ENCODE results near the gene RPS21. TPM values are rescaled to one million over a fixed set of nuclear protein-coding genes. Genes with fewer than 3 reads are reported as not detected.

The RPS21 gene
- total RNA-seq, 1 experiment from 2014 or later: 1,761 TPM

- ChIA-PET POLR2A (no interaction called here), CTCF (interaction anchor here (0.6 to 1.0 kb wide), 2 partner anchors 8 to 57 kb away, joined by 4 to 7 read pairs; no protein-coding TSS in a partner anchor)
- Histone ChIP-seq H3K4me1 (ENCODE audit: control insufficient read depth, insufficient read depth, low read length) (no peaks in the 10 kb centered on the region; the same call in 1 of the 2 replicates), H3K27ac (ENCODE audit: low read length) (no peak overlapping the region), H3K36me3 (ENCODE audit: control insufficient read depth, insufficient read depth, low read length) (no peaks in the 10 kb centered on the region), H3K9me3 (ENCODE audit: control insufficient read depth, insufficient read depth, low read depth, low read length) (no peaks in the 10 kb centered on the region), H3K27me3 (ENCODE audit: control insufficient read depth, insufficient read depth, low read length) (no peaks in the 10 kb centered on the region), H3K4me3 (ENCODE audit: low read depth in 2 of 2, low read length in 2 of 2) (no peak overlapping the region)
- ATAC-seq (no peak), DNase-seq (ENCODE audit: low read depth, low spot score) (no peak)
- TF ChIP-seq SIN3A (IDR thresholded peaks at IDR 0.05; ENCODE audit: borderline replicate concordance, insufficient read depth, low read depth, low read length) (no peak), POLR2AphosphoS5 (IDR thresholded peaks at IDR 0.05; ENCODE audit: low read depth, low read length) (no peak), REST (IDR thresholded peaks at IDR 0.05; ENCODE audit: insufficient read depth in 1 of 2, low read depth in 2 of 2, low read length in 1 of 2) (no peak), TCF7L2 (IDR thresholded peaks at IDR 0.05; ENCODE audit: low read depth, low read length) (no peak), CTCF (IDR thresholded peaks at IDR 0.05) (no peak)
- intact Hi-C loops (cut with micrococcal nuclease; ENCODE audit: unreplicated experiment) (no loop called here), in situ Hi-C loops (cut with HindIII; ENCODE audit: low pct_unique_long_range_greater_than_20kb, low sequenced_read_pairs) (no loop called here)
- no TSS peak for BruUV-seq (replicated peaks)
Observed at GRCh38 chr20:62417981-62418708, 31.2 kb downstream of the RPS21 start.

- POLR2A ChIA-PET: interaction anchor here (0.6 kb wide), 1 partner anchor 32 kb away, joined by 9 read pairs; the partner anchor contains the start of gene RPS21
- Histone ChIP-seq H3K27ac (ENCODE audit: low read length) (no peak overlapping the region), H3K36me3 (ENCODE audit: control insufficient read depth, insufficient read depth, low read length) (no peaks in the 10 kb centered on the region), H3K4me1 (ENCODE audit: control insufficient read depth, insufficient read depth, low read length) (no peaks in the 10 kb centered on the region; the same call in 1 of the 2 replicates), H3K9me3 (ENCODE audit: control insufficient read depth, insufficient read depth, low read depth, low read length) (no peaks in the 10 kb centered on the region), H3K4me3 (ENCODE audit: low read depth in 2 of 2, low read length in 2 of 2) (no peak overlapping the region), H3K27me3 (ENCODE audit: control insufficient read depth, insufficient read depth, low read length) (no peaks in the 10 kb centered on the region)
- DNase-seq (ENCODE audit: low read depth, low spot score): no peak
- CTCF ChIA-PET: interaction anchor here (1.0 kb wide), 1 partner anchor 9 kb away, joined by 4 read pairs; no protein-coding TSS in a partner anchor
- intact Hi-C loops (cut with micrococcal nuclease; ENCODE audit: unreplicated experiment) (no loop called here), in situ Hi-C loops (cut with HindIII; ENCODE audit: low pct_unique_long_range_greater_than_20kb, low sequenced_read_pairs) (no loop called here)
- ATAC-seq: no peak
- no TSS peak for BruUV-seq (replicated peaks)
- no peak for TF ChIP-seq TCF7L2 (IDR thresholded peaks at IDR 0.05; ENCODE audit: low read depth, low read length)
Observed at GRCh38 chr20:62418709-62419487, 32.0 kb downstream of the RPS21 start.
